ENCODE results near the gene ZNF654. TPM values are rescaled to one million over a fixed set of nuclear protein-coding genes. Genes with fewer than 3 reads are reported as not detected.

ZNF654 gene
- total and polyA plus RNA-seq, 9 of the 15 experiments (the other 6 are each of a cell fraction or from before 2014, with no cell fraction given) = 2.4 to 8.6 (median 5.1) TPM

DNA sequence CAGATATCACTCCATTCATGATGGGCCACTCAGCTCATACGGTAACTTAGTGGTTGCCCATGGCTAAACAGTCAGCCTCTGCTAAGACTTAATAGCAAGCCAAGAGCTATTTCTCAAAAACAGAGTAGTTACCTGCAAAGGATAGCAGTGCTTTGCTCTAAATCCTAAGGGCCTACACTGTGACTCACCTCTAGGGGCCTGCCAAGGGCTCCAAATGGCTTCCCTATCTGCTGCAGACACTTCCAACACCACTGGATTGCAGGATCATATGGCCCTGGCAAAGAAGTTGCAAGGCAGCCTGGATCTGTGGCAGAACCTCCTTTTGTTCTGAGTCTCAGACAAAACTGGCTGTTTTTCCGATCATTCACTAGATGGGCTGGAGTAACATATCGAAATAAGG lies 18.1 kb upstream of the ZNF654 start:
- POLR2A ChIA-PET = interaction anchor here (0.7 kb wide), 1 partner anchor 48 kb away, joined by 3 read pairs; no protein-coding TSS in a partner anchor
- no TSS peak for BruUV-seq (replicated peaks)
- in situ Hi-C loops (cut with MboI) (no loop called here), intact Hi-C loops (cut with micrococcal nuclease) (no loop called here)
- Histone ChIP-seq H3K9me1 (ENCODE audit: control insufficient read depth, insufficient read depth, low read length) (no peaks in the 10 kb centered on the region), H3K27ac (ENCODE audit: extremely low read depth, low read depth, low read length) (no peak overlapping the region), H3K4me1 (replicated peaks in 1 of 2; ENCODE audit: control insufficient read depth in 2 of 2, insufficient read depth in 2 of 2, low read length in 2 of 2) (no peaks in the 10 kb centered on the region; a peak in 1 of 5 replicates), H3K79me2 (ENCODE audit: control insufficient read depth, insufficient read depth, low read length) (no peaks in the 10 kb centered on the region), H2AFZ (ENCODE audit: low read depth, low read length) (peak overlapping the region; percentile 62; the same call in 1 of the 2 replicates), H3K4me2 (ENCODE audit: insufficient read depth, low read length) (no peak overlapping the region), H3K9ac (ENCODE audit: insufficient read depth in 1 of 2, low read depth in 2 of 2, low read length in 2 of 2) (no peak overlapping the region), H4K20me1 (replicated peaks; ENCODE audit: control insufficient read depth, insufficient read depth, low read length) (no peaks in the 10 kb centered on the region), H3K36me3 (ENCODE audit: control insufficient read depth, insufficient read depth, low read length) (no peaks in the 10 kb centered on the region), H3K27me3 (ENCODE audit: control insufficient read depth in 2 of 2, insufficient read depth in 2 of 2, low read length in 2 of 2) (no peaks in the 10 kb centered on the region), H3K4me3 (no peak overlapping the region), H3K9me3 (replicated peaks; ENCODE audit: control insufficient read depth, insufficient read depth, low read depth, low read length) (0 out of 2 replicates have a peak, but pooled peaks cover 1% of the 10 kb centered on the region)
- FAIRE-seq (no peak), DNase-seq (ENCODE audit: extremely low read depth in 1 of 4, low spot score in 3 of 4) (no peak), ATAC-seq (peak; percentile 84)
- CTCF ChIA-PET (ENCODE audit: low intra/inter-chr PET ratio) = no interaction called here
- TF ChIP-seq, protein P1, sequence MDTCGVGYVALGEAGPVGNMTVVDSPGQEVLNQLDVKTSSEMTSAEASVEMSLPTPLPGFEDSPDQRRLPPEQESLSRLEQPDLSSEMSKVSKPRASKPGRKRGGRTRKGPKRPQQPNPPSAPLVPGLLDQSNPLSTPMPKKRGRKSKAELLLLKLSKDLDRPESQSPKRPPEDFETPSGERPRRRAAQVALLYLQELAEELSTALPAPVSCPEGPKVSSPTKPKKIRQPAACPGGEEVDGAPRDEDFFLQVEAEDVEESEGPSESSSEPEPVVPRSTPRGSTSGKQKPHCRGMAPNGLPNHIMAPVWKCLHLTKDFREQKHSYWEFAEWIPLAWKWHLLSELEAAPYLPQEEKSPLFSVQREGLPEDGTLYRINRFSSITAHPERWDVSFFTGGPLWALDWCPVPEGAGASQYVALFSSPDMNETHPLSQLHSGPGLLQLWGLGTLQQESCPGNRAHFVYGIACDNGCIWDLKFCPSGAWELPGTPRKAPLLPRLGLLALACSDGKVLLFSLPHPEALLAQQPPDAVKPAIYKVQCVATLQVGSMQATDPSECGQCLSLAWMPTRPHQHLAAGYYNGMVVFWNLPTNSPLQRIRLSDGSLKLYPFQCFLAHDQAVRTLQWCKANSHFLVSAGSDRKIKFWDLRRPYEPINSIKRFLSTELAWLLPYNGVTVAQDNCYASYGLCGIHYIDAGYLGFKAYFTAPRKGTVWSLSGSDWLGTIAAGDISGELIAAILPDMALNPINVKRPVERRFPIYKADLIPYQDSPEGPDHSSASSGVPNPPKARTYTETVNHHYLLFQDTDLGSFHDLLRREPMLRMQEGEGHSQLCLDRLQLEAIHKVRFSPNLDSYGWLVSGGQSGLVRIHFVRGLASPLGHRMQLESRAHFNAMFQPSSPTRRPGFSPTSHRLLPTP (IDR thresholded peaks at IDR 0.05; ENCODE audit: borderline replicate concordance, extremely low read depth, insufficient read length) = no peak
- TF ChIP-seq YY1 (IDR thresholded peaks at IDR 0.05; ENCODE audit: borderline replicate concordance in 1 of 3, control insufficient read depth in 1 of 3, extremely low read depth in 1 of 3, insufficient read depth in 3 of 3, insufficient read length in 1 of 3, insufficient replicate concordance in 2 of 3, low read depth in 1 of 3, low read length in 2 of 3) (peak in 1 of 3 experiments; percentile 18), FOSL1 (tag; conservative IDR thresholded peaks at IDR 0.05) (0 out of 2 replicates have a peak, but pooled peaks have one; percentile 18)
- TF ChIP-seq, protein P2, sequence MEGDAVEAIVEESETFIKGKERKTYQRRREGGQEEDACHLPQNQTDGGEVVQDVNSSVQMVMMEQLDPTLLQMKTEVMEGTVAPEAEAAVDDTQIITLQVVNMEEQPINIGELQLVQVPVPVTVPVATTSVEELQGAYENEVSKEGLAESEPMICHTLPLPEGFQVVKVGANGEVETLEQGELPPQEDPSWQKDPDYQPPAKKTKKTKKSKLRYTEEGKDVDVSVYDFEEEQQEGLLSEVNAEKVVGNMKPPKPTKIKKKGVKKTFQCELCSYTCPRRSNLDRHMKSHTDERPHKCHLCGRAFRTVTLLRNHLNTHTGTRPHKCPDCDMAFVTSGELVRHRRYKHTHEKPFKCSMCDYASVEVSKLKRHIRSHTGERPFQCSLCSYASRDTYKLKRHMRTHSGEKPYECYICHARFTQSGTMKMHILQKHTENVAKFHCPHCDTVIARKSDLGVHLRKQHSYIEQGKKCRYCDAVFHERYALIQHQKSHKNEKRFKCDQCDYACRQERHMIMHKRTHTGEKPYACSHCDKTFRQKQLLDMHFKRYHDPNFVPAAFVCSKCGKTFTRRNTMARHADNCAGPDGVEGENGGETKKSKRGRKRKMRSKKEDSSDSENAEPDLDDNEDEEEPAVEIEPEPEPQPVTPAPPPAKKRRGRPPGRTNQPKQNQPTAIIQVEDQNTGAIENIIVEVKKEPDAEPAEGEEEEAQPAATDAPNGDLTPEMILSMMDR (IDR thresholded peaks at IDR 0.05 in 2 of 3, conservative IDR thresholded peaks at IDR 0.05 in 1 of 3; ENCODE audit: insufficient read depth in 2 of 3, low read depth in 1 of 3, low read length in 3 of 3) = peak in 1 of 3 experiments; percentile 13; a peak in 1 of 6 replicates
- 73% methylated on average over 3 of the region's 3 CpGs for WGBS (ENCODE audit: insufficient coverage, low coverage, missing lambda C conversion rate)

Measured in K562 (cell line).